Spleen (tissue), 11 donors: ENCODE data around the gene P2RY13. TPM values are rescaled to one million over a fixed set of nuclear protein-coding genes. Genes with fewer than 3 reads are reported as not detected.

ENCODE experiments used
- DNase-seq: peaks from one replicate; pipeline ENCODE4 v3.0.0-alpha.2; 2020
- H3K27ac ChIP-seq, 8 donors: fragments of 200-600 bp; sonication (generic) in 7 of 8; 1 replicate in 4 of 8; 2 replicates in 4 of 8; pipeline versions ENCODE4 v1.5.0 to v1.8.0; 2016 to 2021; ENCODE audit warnings: inconsistent platforms in 4 of 8, mild to moderate bottlenecking in 4 of 8, moderate library complexity in 1 of 8
- H3K27me3 ChIP-seq, 7 donors: fragments of 200-600 bp; sonication (generic) in 6 of 7; replicated peaks in 1 of 7; 1 replicate in 4 of 7; 2 replicates in 3 of 7; pipeline versions ENCODE4 v1.5.0 to v1.8.0; 2016 to 2021; ENCODE audit warnings: inconsistent platforms in 3 of 7, mild to moderate bottlenecking in 1 of 7
- H3K36me3 ChIP-seq, 6 donors: fragments of 200-600 bp; sonication (generic) in 5 of 6; 1 replicate in 4 of 6; 2 replicates in 2 of 6; pipeline versions ENCODE4 v1.5.0 to v1.8.0; 2016 to 2021; ENCODE audit warnings: inconsistent platforms in 2 of 6
- H3K4me1 ChIP-seq, 6 donors: fragments of 200-600 bp; sonication (generic) in 5 of 6; 1 replicate in 3 of 6; 2 replicates in 3 of 6; pipeline versions ENCODE4 v1.5.0 to v1.8.0; 2016 to 2021; ENCODE audit warnings: inconsistent platforms in 3 of 6
- H3K4me3 ChIP-seq, 8 donors: fragments of 200-600 bp; sonication (generic) in 7 of 8; 1 replicate in 4 of 8; 2 replicates in 4 of 8; pipeline versions ENCODE4 v1.5.0 to v1.8.0; 2016 to 2021; ENCODE audit warnings: inconsistent platforms in 4 of 8, mild to moderate bottlenecking in 4 of 8, moderate library complexity in 2 of 8
- H3K9me3 ChIP-seq, 8 donors: fragments of 200-600 bp; sonication (generic) in 7 of 8; 1 replicate in 4 of 8; 2 replicates in 4 of 8; pipeline versions ENCODE4 v1.5.0 to v1.8.0; 2016 to 2021; ENCODE audit warnings: inconsistent platforms in 4 of 8
- POLR2A ChIP-seq, 3 donors: fragments of 450-650 bp; IDR thresholded peaks; one replicate each; pipeline ENCODE4 v1.5.1; 2017; ENCODE audit warnings: antibody characterized with exemption in 3 of 3, mild to moderate bottlenecking in 1 of 3
- POLR2AphosphoS5 ChIP-seq, 3 donors: sonication (generic); formaldehyde crosslinking; IDR thresholded peaks; one replicate each; pipeline ENCODE4 v1.5.1; 2017; ENCODE audit warnings: antibody characterized with exemption in 3 of 3
- WGBS, 5 donors: extraction: QIAGEN DNeasy Blood & Tissue Kit in 3 of 5; methylation state at CpG; one replicate each; pipeline versions ENCODE4 v1.1.5 to v1.1.7; 2013 to 2018; 5-methylcytosine and 5-hydroxymethylcytosine counted together
- intact Hi-C: fragments of 100-400 bp; cut with DNase I; formaldehyde crosslinking; loops from one replicate; pipeline ENCODE4 v1.15.0; 2023; ENCODE audit warnings: low total_unique reads
- polyA plus RNA-seq, 3 donors: library from polyadenylated mRNA; stranded (reverse); fragments of 200-250 nt; gene quantifications; one replicate each; pipeline ENCODE4 v1.2.1, GENCODE V29; 2013
- total RNA-seq, 7 donors: library from RNA; depleted of rRNA in 3 of 7; stranded (reverse); fragments of >200 nt in 3 of 7; fragmentation: NEBNext Ultra II Directional in 4 of 7; extraction: Animal tissue kit (Norgen Biotek cat#: 25700) in 4 of 7; gene quantifications; one replicate each; pipeline versions ENCODE4 v1.1.0 to v1.2.1, GENCODE V29; 2016 to 2021
- TF ChIP-seq, protein P1 (sequence below), 11 experiments: fragments of 200-600 bp in 7 of 11; fragments of 450-650 bp in 4 of 11; sonication (generic) in 4 of 11; IDR thresholded peaks in 8 of 11; conservative IDR thresholded peaks in 3 of 11; 1 replicate in 7 of 11; 2 replicates in 4 of 11; pipeline versions ENCODE4 v1.4.0 to v1.8.0; 2016 to 2021; ENCODE audit warnings: antibody characterized with exemption in 11 of 11, inconsistent platforms in 4 of 11, mild to moderate bottlenecking in 1 of 11
- donor health status: healthy with polysubstance abuse.
- donor health status: DM: no; HTN: no; CAD: no; lungs with moderate emphysema.
- donor health status: DM: no; HTN: no; CAD: no.
- donor health status: Bipolar disorder and iron deficiency.
- donor health status: healthy.
- donor health status: DM: no; HTN: no; CAD: no.
- donor health status: DM: yes; HTN: yes; CAD: no.

Gene P2RY13
- total and polyA plus RNA-seq, 10 donors: 7.1 to 78.3 (median 39.2) TPM

- Histone ChIP-seq H3K27me3 (no peaks in the 10 kb centered on the region), H3K36me3 (no peaks in the 10 kb centered on the region), H3K9me3 (no peaks in the 10 kb centered on the region), H3K4me3 (no peak overlapping the region), H3K4me1 (peaks cover 0 to 46% (median 0%) of the 10 kb centered on the region in 6 donors), H3K27ac (peak overlapping the region in 1 of 8 donors; percentile 85)
- TF ChIP-seq POLR2AphosphoS5 (IDR thresholded peaks at IDR 0.05) (no peak), POLR2A (IDR thresholded peaks at IDR 0.05) (no peak)
- TF ChIP-seq, protein P1, sequence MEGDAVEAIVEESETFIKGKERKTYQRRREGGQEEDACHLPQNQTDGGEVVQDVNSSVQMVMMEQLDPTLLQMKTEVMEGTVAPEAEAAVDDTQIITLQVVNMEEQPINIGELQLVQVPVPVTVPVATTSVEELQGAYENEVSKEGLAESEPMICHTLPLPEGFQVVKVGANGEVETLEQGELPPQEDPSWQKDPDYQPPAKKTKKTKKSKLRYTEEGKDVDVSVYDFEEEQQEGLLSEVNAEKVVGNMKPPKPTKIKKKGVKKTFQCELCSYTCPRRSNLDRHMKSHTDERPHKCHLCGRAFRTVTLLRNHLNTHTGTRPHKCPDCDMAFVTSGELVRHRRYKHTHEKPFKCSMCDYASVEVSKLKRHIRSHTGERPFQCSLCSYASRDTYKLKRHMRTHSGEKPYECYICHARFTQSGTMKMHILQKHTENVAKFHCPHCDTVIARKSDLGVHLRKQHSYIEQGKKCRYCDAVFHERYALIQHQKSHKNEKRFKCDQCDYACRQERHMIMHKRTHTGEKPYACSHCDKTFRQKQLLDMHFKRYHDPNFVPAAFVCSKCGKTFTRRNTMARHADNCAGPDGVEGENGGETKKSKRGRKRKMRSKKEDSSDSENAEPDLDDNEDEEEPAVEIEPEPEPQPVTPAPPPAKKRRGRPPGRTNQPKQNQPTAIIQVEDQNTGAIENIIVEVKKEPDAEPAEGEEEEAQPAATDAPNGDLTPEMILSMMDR (IDR thresholded peaks at IDR 0.05 in 8 of 11, conservative IDR thresholded peaks at IDR 0.05 in 3 of 11): no peak
- intact Hi-C loops: no loop called here
- 60 to 86% (median 71%) methylated on average over 1 of the region's 1 CpG for WGBS, 5 donors
- DNase-seq: no peak
These were observed 6.8 kb downstream of the P2RY13 start for GRCh38 chr3:151322511-151322910.

DNA sequence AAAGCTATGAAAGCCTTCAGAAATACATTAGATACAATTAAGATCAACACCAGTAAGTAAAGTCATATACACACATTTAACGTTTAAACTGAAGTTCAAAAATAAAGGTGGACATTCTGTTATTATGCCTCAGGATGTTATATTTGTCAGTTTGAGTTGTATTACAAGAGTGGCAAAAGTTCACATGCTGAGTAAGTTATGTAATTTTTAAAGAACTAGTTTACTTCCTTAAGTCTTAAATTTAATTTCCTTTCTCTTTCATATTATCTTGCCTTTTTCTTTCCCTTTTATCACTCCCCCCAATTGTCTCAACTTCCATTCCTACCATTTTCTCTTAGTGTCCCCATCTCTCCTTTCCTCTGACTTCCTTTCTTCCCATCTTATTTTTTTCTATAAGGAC is 7.8 kb downstream of the P2RY13 start:
- no peak overlapping the region for H3K4me3 ChIP-seq
- H3K4me1 ChIP-seq: peaks cover 0 to 38% (median 0%) of the 10 kb centered on the region in 6 donors
- 12 to 43% (median 19%) methylated on average over 1 of the region's 1 CpG for WGBS, 5 donors
- no peaks in the 10 kb centered on the region for H3K36me3 ChIP-seq
- H3K27me3 ChIP-seq: no peaks in the 10 kb centered on the region
- H3K27ac ChIP-seq: peak overlapping the region in 3 of 8 donors; percentile 8 to 85 (median 24)
- TF ChIP-seq, protein P1 (IDR thresholded peaks at IDR 0.05 in 8 of 11, conservative IDR thresholded peaks at IDR 0.05 in 3 of 11): no peak
- no peak for TF ChIP-seq POLR2A (IDR thresholded peaks at IDR 0.05)
- no peak for TF ChIP-seq POLR2AphosphoS5 (IDR thresholded peaks at IDR 0.05)
- H3K9me3 ChIP-seq: no peaks in the 10 kb centered on the region
- intact Hi-C loops: no loop called here
- no peak for DNase-seq

DNA sequence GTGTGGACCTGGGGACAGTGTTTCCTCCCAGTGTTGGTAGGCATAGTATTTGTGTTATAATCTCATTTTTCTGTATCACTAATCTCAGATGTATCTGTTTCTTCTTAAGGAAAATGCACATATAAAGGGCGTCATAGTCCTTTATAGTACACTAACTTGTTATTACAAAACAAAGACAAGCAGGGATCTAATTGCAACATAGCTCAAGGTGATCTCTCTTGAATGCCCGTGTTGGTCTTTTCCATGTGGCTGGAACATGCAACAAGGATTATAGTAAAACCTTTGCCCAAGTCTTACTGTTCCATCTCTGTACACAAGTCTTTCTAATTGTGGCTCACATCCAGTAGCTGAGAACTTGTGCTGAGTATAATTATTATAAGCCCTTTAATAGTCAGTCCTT is 9.2 kb downstream of the P2RY13 start:
- H3K27me3 ChIP-seq: no peaks in the 10 kb centered on the region
- no peak overlapping the region for H3K4me3 ChIP-seq
- peak overlapping the region in 1 of 8 donors; percentile 85 for H3K27ac ChIP-seq
- H3K4me1 ChIP-seq: peaks cover 0 to 28% (median 0%) of the 10 kb centered on the region in 6 donors
- no peak for TF ChIP-seq POLR2AphosphoS5 (IDR thresholded peaks at IDR 0.05)
- TF ChIP-seq, protein P1 (IDR thresholded peaks at IDR 0.05 in 8 of 11, conservative IDR thresholded peaks at IDR 0.05 in 3 of 11): no peak
- TF ChIP-seq POLR2A (IDR thresholded peaks at IDR 0.05): no peak
- intact Hi-C loops: no loop called here
- no peaks in the 10 kb centered on the region for H3K36me3 ChIP-seq
- no peaks in the 10 kb centered on the region for H3K9me3 ChIP-seq
- 63 to 91% (median 81%) methylated on average over 2 of the region's 2 CpGs for WGBS, 5 donors
- DNase-seq: no peak

GRCh38 chr3:151319628-151320027 is 9.7 kb downstream of the P2RY13 start:
- WGBS, 5 donors: 72 to 83% (median 76%) methylated on average over 4 of the region's 4 CpGs
- peak overlapping the region in 2 of 8 donors; percentile 73 to 85 for H3K27ac ChIP-seq

More at GRCh38 chr3:151319628-151320027, 9.7 kb downstream of the P2RY13 start:
- DNase-seq: no peak
- Histone ChIP-seq H3K9me3 (no peaks in the 10 kb centered on the region), H3K27me3 (no peaks in the 10 kb centered on the region), H3K36me3 (no peaks in the 10 kb centered on the region), H3K4me1 (peaks cover 0 to 28% (median 0%) of the 10 kb centered on the region in 6 donors), H3K4me3 (no peak overlapping the region)
- TF ChIP-seq POLR2AphosphoS5 (IDR thresholded peaks at IDR 0.05) (no peak), POLR2A (IDR thresholded peaks at IDR 0.05) (no peak)
- TF ChIP-seq, protein P1 (IDR thresholded peaks at IDR 0.05 in 8 of 11, conservative IDR thresholded peaks at IDR 0.05 in 3 of 11): no peak
- intact Hi-C loops: no loop called here
